ENCODE data around the gene COTL1.

The COTL1 gene

GRCh38 chr16:84593825-84594724 lies 23.8 kb downstream of the COTL1 start:
- Histone ChIP-seq H3K9ac (ENCODE audit: low read length) (peak overlapping the region; percentile 52), H4K20me1 (ENCODE audit: low read depth, low read length) (no peaks in the 10 kb centered on the region)

GRCh38 chr16:84592718-84593117 lies 25.2 kb downstream of the COTL1 start:
- no peaks in the 10 kb centered on the region for H3K27me3 ChIP-seq (ENCODE audit: low read length)
- H3K4me2 ChIP-seq (ENCODE audit: low read depth, low read length, poor library complexity, severe bottlenecking) = no peak overlapping the region
- no peak overlapping the region for H2AFZ ChIP-seq (ENCODE audit: low read depth, low read length, severe bottlenecking)
- H3K36me3 ChIP-seq (ENCODE audit: low read length) = no peaks in the 10 kb centered on the region
- peak overlapping the region; percentile 91 for H3K27ac ChIP-seq (ENCODE audit: low read depth, low read length)
- H3F3A ChIP-seq (ENCODE audit: insufficient read depth) = peaks cover 19% of the 10 kb centered on the region
- H3K79me2 ChIP-seq (ENCODE audit: insufficient read depth, low read length) = peaks cover 70% of the 10 kb centered on the region
- H3K9ac ChIP-seq (ENCODE audit: low read length) = peak overlapping the region; percentile 23; the same call in 1 of the 2 replicates
- H3K4me3 ChIP-seq (ENCODE audit: insufficient read depth, low read length, poor library complexity, severe bottlenecking) = no peak overlapping the region
- H3K9me2 ChIP-seq (replicated peaks; ENCODE audit: insufficient read depth, low read length) = no peaks in the 10 kb centered on the region
- H3K9me3 ChIP-seq (ENCODE audit: insufficient read depth, low read length) = no peaks in the 10 kb centered on the region
- TF ChIP-seq EZH2phosphoT487 (conservative IDR thresholded peaks at IDR 0.05; ENCODE audit: low read length) (no peak), CTCF (IDR thresholded peaks at IDR 0.05; ENCODE audit: insufficient read depth, low read length, poor library complexity, severe bottlenecking) (no peak)
- no peaks in the 10 kb centered on the region for H4K20me1 ChIP-seq (ENCODE audit: low read depth, low read length)

More at GRCh38 chr16:84593825-84594724, 23.8 kb downstream of the COTL1 start:
- peaks cover 73% of the 10 kb centered on the region for H3K79me2 ChIP-seq (ENCODE audit: insufficient read depth, low read length)
- no peaks in the 10 kb centered on the region for H3K36me3 ChIP-seq (ENCODE audit: low read length)
- peak overlapping the region; percentile 91 for H3K27ac ChIP-seq (ENCODE audit: low read depth, low read length)
- H3K4me3 ChIP-seq (ENCODE audit: insufficient read depth, low read length, poor library complexity, severe bottlenecking) = peak overlapping the region; percentile 45
- H2AFZ ChIP-seq (ENCODE audit: low read depth, low read length, severe bottlenecking) = no peak overlapping the region
- no peaks in the 10 kb centered on the region for H3K27me3 ChIP-seq (ENCODE audit: low read length)
- peaks cover 26% of the 10 kb centered on the region for H3F3A ChIP-seq (ENCODE audit: insufficient read depth)
- H3K9me3 ChIP-seq (ENCODE audit: insufficient read depth, low read length) = no peaks in the 10 kb centered on the region
- no peaks in the 10 kb centered on the region for H3K9me2 ChIP-seq (replicated peaks; ENCODE audit: insufficient read depth, low read length)
- TF ChIP-seq EZH2phosphoT487 (conservative IDR thresholded peaks at IDR 0.05; ENCODE audit: low read length) (no peak), CTCF (IDR thresholded peaks at IDR 0.05; ENCODE audit: insufficient read depth, low read length, poor library complexity, severe bottlenecking) (no peak)
- H3K4me2 ChIP-seq (ENCODE audit: low read depth, low read length, poor library complexity, severe bottlenecking) = peak overlapping the region; percentile 63

DNA sequence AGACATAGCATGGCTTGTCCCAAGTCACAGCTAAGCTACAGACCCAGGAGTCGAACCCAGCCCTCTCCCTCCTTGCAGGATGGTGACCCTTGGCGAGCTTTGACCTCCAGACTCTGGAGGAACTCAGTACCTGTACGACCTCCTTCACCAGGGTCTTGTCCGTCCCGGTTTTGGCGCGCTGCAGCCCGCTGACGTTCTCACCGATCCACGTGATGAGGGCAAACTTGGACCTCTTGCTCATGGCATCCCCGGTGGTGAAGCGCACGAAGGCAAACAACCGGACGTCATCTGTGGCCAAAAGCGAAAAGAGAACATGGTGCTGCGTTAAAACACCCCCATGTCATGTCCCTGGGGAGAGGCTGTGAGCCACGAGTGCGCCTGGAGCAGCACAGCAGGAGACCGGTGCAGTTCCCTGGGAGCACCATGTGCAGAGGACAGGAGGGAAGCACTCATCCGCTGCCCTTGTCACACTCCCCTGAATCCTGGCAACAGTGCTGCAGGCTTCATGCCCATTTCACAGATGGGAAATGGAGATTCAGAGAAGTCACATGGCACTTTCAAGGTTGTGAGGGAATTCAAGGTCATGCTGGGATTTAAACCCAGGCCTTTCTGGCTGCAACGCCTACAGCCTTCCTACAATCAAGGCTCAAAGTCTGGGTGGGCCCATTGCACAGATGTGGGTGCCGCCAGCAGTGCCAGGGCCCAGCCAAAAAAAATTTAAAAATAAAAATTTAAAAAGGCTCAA lies 27.7 kb downstream of the COTL1 start:
- Histone ChIP-seq H3K79me2 (ENCODE audit: insufficient read depth, low read length) (peaks cover 57% of the 10 kb centered on the region), H3K36me3 (ENCODE audit: low read length) (no peaks in the 10 kb centered on the region; the same call in 1 of the 2 replicates), H3K4me2 (ENCODE audit: low read depth, low read length, poor library complexity, severe bottlenecking) (no peak overlapping the region), H2AFZ (ENCODE audit: low read depth, low read length, severe bottlenecking) (no peak overlapping the region), H3K9ac (ENCODE audit: low read length) (no peak overlapping the region), H3F3A (ENCODE audit: insufficient read depth) (peaks cover 17% of the 10 kb centered on the region; the same call in 1 of the 2 replicates), H3K27me3 (ENCODE audit: low read length) (no peaks in the 10 kb centered on the region), H3K4me3 (ENCODE audit: insufficient read depth, low read length, poor library complexity, severe bottlenecking) (no peak overlapping the region), H4K20me1 (ENCODE audit: low read depth, low read length) (no peaks in the 10 kb centered on the region), H3K27ac (ENCODE audit: low read depth, low read length) (no peak overlapping the region), H3K9me3 (ENCODE audit: insufficient read depth, low read length) (no peaks in the 10 kb centered on the region), H3K9me2 (replicated peaks; ENCODE audit: insufficient read depth, low read length) (no peaks in the 10 kb centered on the region)
- TF ChIP-seq EZH2phosphoT487 (conservative IDR thresholded peaks at IDR 0.05; ENCODE audit: low read length) = no peak
- TF ChIP-seq CTCF (IDR thresholded peaks at IDR 0.05; ENCODE audit: insufficient read depth, low read length, poor library complexity, severe bottlenecking) = no peak
